Measurements from ENCODE around the gene CLIC5. TPM values are rescaled to one million over a fixed set of nuclear protein-coding genes. Genes with fewer than 3 reads are reported as not detected.

The CLIC5 gene
- total and polyA plus RNA-seq, 12 donors = 28.1 to 372 (median 301) TPM

DNA sequence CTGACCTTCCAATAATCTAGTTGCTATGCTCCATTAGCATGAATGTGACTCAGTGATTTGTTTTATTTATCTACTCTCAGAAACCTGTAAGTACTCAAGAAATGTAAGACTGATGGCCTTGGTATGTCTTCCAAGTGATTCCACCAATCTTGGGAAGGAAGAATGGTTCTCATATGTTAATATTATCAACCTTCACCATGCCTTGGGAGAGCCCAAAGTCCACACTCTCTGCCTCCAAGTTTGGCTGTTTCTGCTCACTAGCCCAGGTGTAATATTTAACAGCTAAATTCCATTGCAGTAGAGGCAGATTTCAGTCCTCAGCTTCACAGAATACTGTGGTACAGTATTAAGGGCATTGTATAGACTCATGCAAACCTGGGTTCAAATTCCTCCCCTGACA lies 51.8 kb downstream of the CLIC5 start:
- TF ChIP-seq, protein P1, sequence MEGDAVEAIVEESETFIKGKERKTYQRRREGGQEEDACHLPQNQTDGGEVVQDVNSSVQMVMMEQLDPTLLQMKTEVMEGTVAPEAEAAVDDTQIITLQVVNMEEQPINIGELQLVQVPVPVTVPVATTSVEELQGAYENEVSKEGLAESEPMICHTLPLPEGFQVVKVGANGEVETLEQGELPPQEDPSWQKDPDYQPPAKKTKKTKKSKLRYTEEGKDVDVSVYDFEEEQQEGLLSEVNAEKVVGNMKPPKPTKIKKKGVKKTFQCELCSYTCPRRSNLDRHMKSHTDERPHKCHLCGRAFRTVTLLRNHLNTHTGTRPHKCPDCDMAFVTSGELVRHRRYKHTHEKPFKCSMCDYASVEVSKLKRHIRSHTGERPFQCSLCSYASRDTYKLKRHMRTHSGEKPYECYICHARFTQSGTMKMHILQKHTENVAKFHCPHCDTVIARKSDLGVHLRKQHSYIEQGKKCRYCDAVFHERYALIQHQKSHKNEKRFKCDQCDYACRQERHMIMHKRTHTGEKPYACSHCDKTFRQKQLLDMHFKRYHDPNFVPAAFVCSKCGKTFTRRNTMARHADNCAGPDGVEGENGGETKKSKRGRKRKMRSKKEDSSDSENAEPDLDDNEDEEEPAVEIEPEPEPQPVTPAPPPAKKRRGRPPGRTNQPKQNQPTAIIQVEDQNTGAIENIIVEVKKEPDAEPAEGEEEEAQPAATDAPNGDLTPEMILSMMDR (IDR thresholded peaks at IDR 0.05) = no peak
- intact Hi-C loops (cut with DNase I) = no loop called here
- no peak overlapping the region for H3K4me3 ChIP-seq
- H3K27me3 ChIP-seq = no peaks in the 10 kb centered on the region
- DNase-seq (no peak), ATAC-seq (no peak)
- H3K27ac ChIP-seq = peak overlapping the region in 6 of 10 donors; percentile 13 to 94 (median 48)
- peaks cover 0 to 13% (median 0%) of the 10 kb centered on the region in 11 donors for H3K9me3 ChIP-seq
- peaks cover 0 to 7% (median 0%) of the 10 kb centered on the region in 9 donors for H3K36me3 ChIP-seq
- H3K4me1 ChIP-seq = peaks cover 12 to 87% (median 76%) of the 10 kb centered on the region in 9 donors

DNA sequence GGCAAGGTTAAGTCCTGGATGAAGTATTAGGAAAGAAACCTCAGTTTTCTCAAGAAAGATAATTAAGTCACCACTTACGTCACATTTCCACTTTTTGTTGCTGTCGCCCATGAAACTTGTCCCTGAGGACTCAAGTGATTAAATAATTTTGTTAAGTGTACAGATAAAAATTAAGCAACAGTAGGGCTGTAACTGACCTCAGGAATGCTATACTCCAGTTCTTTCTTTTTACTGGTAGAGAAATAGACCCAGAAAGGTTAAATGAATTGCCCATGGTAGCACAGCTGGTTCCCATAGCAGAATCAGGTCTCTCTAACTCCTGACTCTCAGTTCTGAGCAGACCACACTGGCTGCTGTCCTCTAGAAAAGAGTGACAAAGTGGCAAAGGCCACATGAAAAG lies 54.5 kb downstream of the CLIC5 start:
- ATAC-seq = peak in 4 of 8 donors; percentile 9 to 58 (median 30)

DNA sequence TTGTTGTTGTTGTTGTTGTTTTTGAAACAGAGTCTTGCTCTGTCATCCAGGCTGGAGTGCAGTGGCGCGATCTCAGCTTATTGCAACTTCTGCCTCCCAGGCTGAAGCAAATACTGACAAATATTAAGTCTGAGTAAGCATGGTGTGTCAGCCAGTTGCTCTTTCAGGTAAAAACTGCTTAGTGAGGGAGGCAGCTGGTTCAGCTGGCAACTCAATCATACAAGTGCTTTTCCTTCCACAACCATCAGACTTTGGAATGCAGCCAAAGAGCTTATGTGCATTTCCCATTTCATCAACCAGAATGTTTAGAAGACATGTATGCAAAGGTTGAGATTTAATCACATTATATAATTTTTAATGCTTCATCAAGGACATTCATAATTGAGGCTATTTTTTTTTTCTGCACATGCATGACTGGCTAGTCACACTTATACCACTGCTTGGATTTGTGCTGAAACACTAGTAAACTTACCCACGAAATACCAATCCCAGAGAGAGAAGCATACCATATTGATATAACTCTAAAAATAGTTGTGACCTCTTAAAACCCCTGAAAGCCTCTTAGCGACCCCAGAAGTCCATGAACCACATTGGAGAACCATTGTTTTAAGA lies 56.0 kb downstream of the CLIC5 start:
- peak overlapping the region in 7 of 10 donors; percentile 33 to 94 (median 71) for H3K27ac ChIP-seq

More for the DNA sequence above, 54.5 kb downstream of the CLIC5 start:
- intact Hi-C loops (cut with DNase I) = no loop called here
- no peak for DNase-seq
- TF ChIP-seq, protein P1 (IDR thresholded peaks at IDR 0.05) = no peak
- Histone ChIP-seq H3K27me3 (no peaks in the 10 kb centered on the region), H3K4me3 (no peak overlapping the region), H3K4me1 (peaks cover 6 to 85% (median 71%) of the 10 kb centered on the region in 9 donors), H3K27ac (peak overlapping the region in 9 of 10 donors; percentile 8 to 94 (median 68)), H3K36me3 (peaks cover 0 to 11% (median 0%) of the 10 kb centered on the region in 9 donors), H3K9me3 (peaks cover 0 to 13% (median 0%) of the 10 kb centered on the region in 11 donors)
- WGBS, 2 donors = 31 to 36% methylated on average over 2 of the region's 2 CpGs

DNA sequence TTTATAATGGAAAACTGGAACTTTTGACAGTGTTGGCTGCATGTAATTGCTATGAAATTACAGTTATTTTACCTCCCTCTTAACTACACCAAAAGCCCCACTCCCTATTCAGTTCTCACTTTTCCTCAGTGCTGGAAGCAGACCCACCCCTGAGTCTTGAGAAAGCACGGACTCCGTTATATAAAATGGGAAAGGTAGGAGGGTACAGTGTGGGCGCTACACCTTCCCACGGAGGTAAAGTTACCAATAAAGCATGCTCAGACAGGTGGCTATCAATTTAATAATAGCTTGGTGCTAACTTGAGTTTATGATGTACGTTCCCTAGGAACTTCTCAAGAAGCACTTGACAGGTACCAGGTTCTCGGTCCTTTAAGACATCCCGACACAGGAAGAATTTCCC lies 59.0 kb downstream of the CLIC5 start:
- H3K4me3 ChIP-seq = no peak overlapping the region
- ATAC-seq = no peak
- 86 to 88% methylated on average over 7 of the region's 7 CpGs for WGBS, 2 donors
- TF ChIP-seq, protein P1 (IDR thresholded peaks at IDR 0.05) = no peak
- DNase-seq = no peak
- no peaks in the 10 kb centered on the region for H3K9me3 ChIP-seq
- peaks cover 0 to 33% (median 9%) of the 10 kb centered on the region in 9 donors for H3K36me3 ChIP-seq
- H3K27me3 ChIP-seq = no peaks in the 10 kb centered on the region
- H3K27ac ChIP-seq = peak overlapping the region in 3 of 10 donors; percentile 1 to 59 (median 54)
- intact Hi-C loops (cut with DNase I) = no loop called here
- peaks cover 6 to 100% (median 82%) of the 10 kb centered on the region in 9 donors for H3K4me1 ChIP-seq

More for the DNA sequence above, 56.0 kb downstream of the CLIC5 start:
- no peak overlapping the region for H3K4me3 ChIP-seq
- H3K9me3 ChIP-seq = peaks cover 0 to 7% (median 0%) of the 10 kb centered on the region in 11 donors
- TF ChIP-seq, protein P1 (IDR thresholded peaks at IDR 0.05) = no peak
- WGBS, 2 donors = 28 to 30% methylated on average over 4 of the region's 4 CpGs
- H3K36me3 ChIP-seq = peaks cover 0 to 13% (median 0%) of the 10 kb centered on the region in 9 donors
- no peaks in the 10 kb centered on the region for H3K27me3 ChIP-seq
- ATAC-seq = peak in 4 of 8 donors; percentile 35 to 56 (median 48)
- H3K4me1 ChIP-seq = peaks cover 6 to 88% (median 73%) of the 10 kb centered on the region in 9 donors
- DNase-seq = no peak
- intact Hi-C loops (cut with DNase I) = no loop called here

All from heart right ventricle (tissue), 16 donors.